ENCODE data around the gene CYP24A1.

Gene CYP24A1

DNA sequence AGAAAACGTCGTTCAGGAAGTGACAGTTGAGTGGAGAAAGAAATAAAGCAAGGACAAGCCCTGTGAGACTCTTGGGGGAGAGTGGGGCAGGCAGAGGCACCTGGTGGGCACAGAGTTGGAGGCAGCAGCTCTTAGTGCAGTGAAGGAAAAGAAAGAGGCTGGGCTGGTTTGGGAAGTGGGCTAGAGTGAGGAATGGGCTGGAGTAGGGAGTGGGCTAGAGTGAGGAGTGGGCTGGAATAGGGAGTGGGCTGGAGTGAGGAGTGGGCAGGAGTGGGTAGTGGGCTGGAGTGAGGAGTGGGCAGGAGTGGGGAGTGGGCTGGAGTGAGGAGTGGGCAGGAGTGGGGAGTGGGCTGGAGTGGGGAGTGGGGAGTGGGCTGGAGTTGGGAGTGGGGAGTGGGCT, 59.7 kb downstream of the CYP24A1 start:
- DNase-seq (ENCODE audit: low spot score): no peak

DNA sequence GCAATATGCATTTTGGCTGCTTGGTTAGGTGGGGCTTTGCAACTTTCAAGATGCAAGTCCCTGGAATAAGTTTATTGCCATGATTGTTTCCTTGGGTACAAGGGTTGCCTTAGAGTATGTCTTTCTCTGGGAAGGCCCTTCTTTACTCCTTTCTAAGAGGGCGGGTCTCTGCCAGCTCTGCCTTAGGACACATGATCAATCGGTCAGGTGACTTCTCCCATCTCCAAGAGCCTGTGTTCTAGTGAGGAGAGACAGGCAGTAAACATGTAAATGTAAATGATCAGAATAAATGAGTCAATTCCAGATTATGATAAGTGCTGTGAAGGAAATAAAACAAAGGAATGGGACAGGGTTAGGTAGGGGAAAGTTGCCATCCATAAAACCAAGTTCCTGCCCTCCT, 60.2 kb downstream of the CYP24A1 start:
- DNase-seq (ENCODE audit: low spot score): no peak

More for the DNA sequence above, 59.7 kb downstream of the CYP24A1 start:
- TF ChIP-seq, protein P1, sequence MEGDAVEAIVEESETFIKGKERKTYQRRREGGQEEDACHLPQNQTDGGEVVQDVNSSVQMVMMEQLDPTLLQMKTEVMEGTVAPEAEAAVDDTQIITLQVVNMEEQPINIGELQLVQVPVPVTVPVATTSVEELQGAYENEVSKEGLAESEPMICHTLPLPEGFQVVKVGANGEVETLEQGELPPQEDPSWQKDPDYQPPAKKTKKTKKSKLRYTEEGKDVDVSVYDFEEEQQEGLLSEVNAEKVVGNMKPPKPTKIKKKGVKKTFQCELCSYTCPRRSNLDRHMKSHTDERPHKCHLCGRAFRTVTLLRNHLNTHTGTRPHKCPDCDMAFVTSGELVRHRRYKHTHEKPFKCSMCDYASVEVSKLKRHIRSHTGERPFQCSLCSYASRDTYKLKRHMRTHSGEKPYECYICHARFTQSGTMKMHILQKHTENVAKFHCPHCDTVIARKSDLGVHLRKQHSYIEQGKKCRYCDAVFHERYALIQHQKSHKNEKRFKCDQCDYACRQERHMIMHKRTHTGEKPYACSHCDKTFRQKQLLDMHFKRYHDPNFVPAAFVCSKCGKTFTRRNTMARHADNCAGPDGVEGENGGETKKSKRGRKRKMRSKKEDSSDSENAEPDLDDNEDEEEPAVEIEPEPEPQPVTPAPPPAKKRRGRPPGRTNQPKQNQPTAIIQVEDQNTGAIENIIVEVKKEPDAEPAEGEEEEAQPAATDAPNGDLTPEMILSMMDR (IDR thresholded peaks at IDR 0.05; ENCODE audit: extremely low read depth, missing control alignments): no peak

DNA sequence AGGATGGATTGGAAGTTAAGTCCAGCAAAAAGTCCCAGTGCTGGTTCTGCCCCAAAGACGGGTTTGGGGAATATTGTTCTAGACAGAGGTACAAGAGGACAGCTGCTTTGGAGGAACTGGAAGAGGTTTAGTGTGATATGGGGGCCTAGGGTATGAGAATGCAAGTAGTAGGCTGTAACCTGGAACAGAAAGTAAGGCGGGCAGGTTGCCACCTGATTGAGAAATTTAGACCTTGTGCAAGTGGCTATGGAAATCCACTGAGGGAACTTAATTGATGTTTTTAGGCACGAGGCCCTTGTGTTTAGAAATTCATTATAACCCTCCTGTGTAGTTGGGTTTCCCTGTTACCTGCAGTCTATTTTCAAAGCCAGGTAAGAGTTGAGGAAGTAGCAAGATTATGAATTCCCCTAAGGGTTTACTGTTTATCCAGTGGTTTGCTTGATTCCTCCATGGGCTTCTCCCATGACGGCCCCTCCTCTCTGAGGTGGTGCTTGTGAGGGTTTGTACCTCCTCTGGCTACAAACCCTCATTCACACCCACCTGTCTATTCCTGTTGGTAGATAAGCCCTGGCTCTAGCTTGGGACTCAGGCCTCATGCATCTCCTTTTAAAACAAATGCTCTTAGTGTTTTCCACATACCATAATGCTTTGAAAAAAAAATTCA, 61.4 kb downstream of the CYP24A1 start:
- no peak for DNase-seq (ENCODE audit: low spot score)
- TF ChIP-seq, protein P1 (IDR thresholded peaks at IDR 0.05; ENCODE audit: extremely low read depth, missing control alignments): no peak

More for the DNA sequence above, 60.2 kb downstream of the CYP24A1 start:
- TF ChIP-seq, protein P1 (IDR thresholded peaks at IDR 0.05; ENCODE audit: extremely low read depth, missing control alignments): no peak

DNA sequence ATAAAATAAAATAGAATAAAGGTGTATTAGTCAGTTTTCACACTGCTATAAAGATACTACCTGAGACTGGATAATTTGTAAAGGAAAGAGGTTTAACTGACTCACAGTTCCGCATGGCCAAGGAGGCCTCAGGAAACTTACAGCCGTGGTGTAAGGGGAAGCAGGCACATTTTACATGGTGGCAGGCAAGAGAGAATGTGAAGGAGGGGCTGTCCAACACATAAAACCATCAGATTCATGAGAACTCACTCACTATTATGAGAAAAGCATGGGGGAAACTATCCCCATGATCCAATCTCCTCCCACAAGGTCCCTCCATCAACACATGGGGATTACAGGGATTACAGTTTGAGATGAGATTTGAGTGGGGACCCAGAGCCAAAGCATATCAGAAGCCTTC, 62.3 kb downstream of the CYP24A1 start:
- TF ChIP-seq, protein P1 (IDR thresholded peaks at IDR 0.05; ENCODE audit: extremely low read depth, missing control alignments): no peak
- no peak for DNase-seq (ENCODE audit: low spot score)

DNA sequence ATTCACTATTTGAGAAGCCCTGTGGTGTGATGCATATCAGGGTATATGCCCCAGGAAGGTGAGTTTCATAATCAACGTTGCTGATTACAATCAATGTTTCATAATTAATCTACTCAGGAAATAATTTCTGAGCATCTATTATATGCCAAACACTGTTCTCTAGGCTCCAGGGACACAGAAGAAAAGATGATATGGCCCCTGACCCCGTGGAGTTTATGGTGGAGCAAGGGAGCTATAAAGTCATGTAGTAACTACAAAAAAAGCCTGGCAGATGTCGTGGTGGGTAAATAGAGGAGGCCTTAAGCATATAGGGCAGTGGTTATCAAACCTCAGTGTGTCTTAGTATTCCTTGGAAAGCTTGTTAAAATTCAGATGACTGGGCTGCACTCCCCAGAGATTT, 63.3 kb downstream of the CYP24A1 start:
- TF ChIP-seq, protein P1 (IDR thresholded peaks at IDR 0.05; ENCODE audit: extremely low read depth, missing control alignments): no peak
- no peak for DNase-seq (ENCODE audit: low spot score)

DNA sequence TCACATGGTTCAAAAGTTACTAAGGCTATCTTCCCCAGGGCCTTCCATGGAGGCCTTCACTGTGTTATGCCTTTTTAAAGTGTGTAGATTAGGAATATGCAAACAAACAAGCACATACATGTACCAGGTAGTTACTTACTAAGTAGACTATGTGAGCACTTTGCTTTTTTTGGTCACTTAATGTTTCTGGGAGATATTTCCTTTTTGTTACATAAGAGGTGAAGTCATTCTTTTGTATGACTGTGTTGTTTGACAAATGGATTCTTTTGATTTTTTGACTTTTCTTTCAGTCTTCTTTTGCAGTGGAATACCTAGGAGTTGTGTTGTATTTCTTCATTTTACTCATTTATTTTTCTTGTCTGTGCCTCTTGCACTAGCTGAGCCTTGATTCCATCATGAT, 63.7 kb downstream of the CYP24A1 start:
- DNase-seq (ENCODE audit: low spot score): no peak
- TF ChIP-seq, protein P1 (IDR thresholded peaks at IDR 0.05; ENCODE audit: extremely low read depth, missing control alignments): no peak

DNA sequence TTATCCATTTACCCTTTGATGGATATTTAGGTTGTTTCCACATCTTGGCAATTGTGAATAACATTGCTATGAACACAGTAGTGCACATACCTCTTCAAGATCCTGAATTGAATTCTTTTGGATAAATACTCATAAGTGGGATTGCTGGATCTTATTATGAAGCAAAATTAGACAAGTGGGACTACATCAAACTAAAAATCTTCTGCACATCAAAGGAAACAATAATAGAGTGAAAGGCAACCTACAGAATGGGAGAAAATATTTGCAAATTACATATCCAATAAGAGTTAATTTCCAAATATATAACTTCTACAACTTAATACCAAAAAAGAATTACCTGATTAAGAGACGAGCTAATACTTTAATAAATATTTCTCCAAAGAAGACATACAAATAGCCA, 65.0 kb downstream of the CYP24A1 start:
- TF ChIP-seq, protein P1 (IDR thresholded peaks at IDR 0.05; ENCODE audit: extremely low read depth, missing control alignments): no peak
- DNase-seq (ENCODE audit: low spot score): no peak

All from GM20000 (cell line).